CD4-positive, alpha-beta T cell treated with Interleukin-21 for 1 hour (primary cell): ENCODE data around the gene ZNF24.

Experiments used
- DNase-seq: peaks from one replicate; pipeline ENCODE4 v3.0.0-alpha.2; 2020

Gene ZNF24

DNA sequence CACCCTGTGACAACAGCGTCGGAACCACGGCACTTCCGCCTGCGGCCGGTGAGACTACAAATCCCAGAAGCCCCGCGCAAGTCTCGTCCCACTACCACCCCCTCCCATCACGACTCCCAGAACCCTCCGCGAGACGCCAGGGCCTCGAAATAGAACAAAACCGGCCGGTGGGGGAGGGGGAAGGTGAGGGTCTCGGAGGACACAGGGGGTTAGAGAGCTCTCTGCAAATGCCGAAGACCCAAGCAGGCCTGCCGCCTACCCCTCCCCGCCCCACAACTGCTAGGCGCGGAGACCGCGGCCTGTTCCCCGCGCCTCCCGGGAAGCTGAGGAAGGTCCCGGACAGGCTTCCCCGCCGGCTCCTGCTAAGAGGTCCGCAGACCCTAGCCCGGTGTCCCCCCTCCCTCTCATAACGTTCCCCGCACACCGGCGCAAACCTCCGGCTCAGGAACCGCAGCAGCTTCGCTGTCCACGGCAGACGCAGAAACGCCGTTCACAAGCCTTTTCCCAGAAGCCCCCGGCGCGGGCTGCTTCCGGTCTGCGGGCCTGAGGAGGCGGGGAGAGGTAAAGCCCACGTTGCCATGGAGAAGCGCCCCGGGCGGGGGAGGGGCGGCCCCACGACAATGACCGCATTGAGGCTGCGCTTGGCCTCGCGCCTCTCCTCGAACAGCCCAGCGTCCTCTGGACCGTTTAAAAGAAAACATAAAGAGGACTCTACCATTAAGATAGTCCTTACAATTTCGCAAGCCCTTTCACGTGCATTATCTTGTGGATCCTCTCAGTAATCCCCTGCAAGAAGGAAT is at the start of gene ZNF24:
ZNF24 (minus strand) TSS at position 485 of the 800 bp plus-strand sequence. CDS start 3,770 bp downstream, outside the sequence.
- DNase-seq: peak; percentile 94

DNA sequence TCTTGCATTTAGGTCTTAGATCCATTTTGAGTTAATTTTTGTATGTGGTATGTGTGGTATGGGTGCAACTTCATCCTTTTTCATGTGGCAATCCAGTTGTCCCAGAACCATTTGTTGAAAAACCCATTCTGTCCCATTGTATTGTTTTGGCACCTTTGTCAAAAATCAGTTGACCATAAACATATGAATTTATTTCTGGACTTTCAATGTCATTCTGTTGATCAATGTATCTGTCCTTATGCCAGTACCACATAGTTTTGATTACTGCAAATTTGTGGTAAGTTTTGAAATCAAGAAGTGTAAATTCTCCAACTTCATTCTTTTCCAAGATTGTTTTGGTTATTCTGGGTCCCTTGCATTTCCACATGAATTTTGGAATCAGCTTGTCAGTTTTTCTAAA is 49.5 kb upstream of the ZNF24 start:
- no peak for DNase-seq

DNA sequence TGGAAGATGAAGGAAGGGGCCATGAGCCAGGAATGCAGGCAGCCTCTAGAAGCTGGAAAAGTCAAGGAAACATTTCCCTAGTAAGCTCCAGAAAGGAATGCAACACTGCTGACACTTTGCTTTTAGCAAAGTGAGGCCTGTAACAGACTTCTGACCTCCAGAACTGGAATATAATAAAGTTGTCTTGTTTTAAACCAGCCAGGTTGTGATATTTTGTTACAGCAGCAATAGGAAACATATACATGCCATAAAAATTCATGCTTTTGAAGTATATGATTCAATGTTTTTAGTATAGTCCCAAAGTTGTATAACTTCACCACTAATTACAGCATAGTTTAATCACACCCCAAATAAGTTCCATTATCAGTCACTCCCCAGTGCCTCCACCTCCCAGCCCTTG is 48.2 kb upstream of the ZNF24 start:
- DNase-seq: no peak

DNA sequence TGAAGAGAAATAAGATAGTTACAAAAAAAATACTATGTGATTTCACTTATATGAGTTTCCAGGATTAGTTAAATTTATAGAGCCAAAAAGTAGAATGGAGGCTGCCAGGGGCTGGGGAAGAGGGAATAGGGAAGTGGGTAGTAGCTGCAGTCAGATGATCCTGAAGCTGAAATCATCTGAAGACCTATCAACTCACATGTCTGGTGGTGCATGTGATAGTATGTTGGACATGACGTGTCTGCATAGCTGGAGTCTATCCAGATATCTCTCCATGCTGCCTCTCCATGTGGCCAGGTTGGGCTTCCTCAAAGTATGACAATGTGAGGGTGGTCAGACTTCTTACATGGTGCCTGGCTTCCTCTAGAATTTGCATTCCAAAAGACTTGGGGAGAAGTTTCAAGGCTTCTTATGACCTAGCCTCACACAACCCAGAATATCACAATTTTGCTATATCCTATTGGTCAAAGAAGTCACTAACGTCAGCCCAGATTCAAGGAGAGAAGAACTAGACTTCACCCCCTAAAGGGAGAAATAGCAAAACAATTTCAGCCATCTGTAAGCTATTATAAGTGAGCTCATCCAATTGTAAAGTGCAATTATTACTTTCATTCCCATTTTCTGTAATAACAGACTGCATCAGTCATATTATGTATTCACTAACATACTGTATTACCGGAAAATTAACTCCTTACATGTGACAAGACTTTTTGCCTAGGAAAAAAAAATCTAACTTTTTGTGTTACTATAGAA is 46.9 kb upstream of the ZNF24 start:
- no peak for DNase-seq

- no peak for DNase-seq
Observed at GRCh38 chr18:35389095-35389618, 44.9 kb upstream of the ZNF24 start.

DNA sequence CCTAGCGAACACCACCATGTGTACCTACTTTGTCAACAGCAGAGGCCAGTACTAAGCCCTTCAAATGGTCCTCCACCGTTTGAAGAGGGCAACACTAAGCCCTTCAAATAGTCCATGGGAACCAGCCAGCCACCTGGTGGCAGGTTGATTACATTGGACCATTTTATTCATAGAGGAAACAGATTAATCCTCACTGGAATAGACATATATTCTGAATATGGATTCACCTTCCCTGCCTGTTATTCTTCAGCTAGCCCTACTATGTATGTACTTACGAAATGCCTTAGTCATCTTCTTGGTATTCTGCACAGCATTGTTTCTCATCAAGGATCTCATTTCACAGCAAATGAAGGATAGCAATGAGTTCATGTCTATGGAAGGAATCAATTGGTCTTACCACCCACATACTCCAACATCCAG is 42.9 kb upstream of the ZNF24 start:
- DNase-seq: no peak

- peak; percentile 77 for DNase-seq
Observed at GRCh38 chr18:35386600-35387100, 42.4 kb upstream of the ZNF24 start.

DNA sequence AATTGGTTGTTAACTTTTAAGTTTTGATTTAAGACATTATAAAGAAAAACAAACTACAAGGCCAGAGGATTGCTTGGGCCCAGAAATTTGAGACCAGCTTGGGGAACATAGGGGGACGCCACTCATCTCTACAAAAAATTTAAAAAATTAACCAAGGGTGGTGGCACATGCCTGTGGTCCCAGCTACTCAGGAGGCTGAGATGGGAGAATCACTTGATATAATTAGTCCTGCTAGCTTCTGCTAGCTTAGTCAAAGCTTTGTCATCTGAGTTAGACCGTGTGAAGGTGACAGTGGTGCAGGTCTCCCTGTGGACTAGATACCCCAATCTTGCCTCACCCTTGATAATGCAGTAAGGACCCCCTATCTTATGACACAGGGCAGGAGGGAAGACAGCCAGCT is 38.9 kb upstream of the ZNF24 start:
- DNase-seq: no peak

DNA sequence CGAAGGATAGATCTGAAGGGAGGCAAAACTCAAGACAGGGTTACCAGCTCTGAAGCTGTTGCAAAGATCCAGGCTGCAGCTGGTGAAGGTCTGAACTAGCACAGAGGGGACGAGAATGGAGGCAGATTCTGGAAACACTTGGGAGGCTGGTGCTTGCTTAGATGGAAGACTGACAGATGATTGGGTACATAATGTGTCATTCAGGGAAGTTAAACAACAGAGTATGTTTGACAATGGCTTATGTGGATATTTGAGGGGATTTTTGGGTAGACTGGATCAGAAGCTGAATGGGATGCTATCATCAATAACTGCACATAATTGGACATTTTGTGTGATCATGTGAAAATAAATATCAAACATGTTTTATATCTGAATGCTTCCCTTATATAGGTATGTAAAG is 35.2 kb upstream of the ZNF24 start:
- DNase-seq: no peak

- no peak for DNase-seq
Observed at GRCh38 chr18:35378574-35378896, 34.3 kb upstream of the ZNF24 start.

DNA sequence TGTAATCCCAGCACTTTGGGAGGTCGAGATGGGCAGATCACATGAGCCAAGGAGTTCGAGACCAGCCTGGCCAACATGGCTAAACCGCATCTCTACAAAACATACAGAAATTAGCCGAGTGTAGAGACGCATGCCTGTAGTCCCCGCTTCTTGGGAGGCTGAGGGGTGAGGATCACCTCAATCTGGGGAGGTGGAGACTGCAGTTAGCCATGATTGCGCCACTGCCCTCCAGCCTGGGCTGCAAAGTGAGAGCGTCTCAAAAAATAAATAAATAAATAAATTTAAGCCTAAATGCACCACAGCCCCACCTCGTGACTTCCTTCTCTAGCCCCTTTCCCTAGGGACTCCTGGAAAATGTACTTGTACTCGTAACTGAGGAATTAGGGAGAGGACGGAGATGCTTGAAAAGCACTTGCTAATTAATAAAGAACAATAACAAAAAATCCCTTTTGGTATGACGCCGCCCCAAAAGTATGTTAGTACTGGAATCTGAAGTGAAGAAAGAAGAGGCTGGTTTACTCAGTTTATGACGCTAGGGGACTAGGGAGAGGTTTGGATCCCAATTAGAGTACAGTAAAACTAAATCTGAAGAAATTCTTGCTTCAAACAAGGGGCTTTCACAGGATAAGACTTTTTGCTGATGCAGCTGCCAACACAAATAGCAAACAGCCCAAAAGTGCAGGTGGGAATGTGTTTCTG is 33.8 kb upstream of the ZNF24 start:
- no peak for DNase-seq

DNA sequence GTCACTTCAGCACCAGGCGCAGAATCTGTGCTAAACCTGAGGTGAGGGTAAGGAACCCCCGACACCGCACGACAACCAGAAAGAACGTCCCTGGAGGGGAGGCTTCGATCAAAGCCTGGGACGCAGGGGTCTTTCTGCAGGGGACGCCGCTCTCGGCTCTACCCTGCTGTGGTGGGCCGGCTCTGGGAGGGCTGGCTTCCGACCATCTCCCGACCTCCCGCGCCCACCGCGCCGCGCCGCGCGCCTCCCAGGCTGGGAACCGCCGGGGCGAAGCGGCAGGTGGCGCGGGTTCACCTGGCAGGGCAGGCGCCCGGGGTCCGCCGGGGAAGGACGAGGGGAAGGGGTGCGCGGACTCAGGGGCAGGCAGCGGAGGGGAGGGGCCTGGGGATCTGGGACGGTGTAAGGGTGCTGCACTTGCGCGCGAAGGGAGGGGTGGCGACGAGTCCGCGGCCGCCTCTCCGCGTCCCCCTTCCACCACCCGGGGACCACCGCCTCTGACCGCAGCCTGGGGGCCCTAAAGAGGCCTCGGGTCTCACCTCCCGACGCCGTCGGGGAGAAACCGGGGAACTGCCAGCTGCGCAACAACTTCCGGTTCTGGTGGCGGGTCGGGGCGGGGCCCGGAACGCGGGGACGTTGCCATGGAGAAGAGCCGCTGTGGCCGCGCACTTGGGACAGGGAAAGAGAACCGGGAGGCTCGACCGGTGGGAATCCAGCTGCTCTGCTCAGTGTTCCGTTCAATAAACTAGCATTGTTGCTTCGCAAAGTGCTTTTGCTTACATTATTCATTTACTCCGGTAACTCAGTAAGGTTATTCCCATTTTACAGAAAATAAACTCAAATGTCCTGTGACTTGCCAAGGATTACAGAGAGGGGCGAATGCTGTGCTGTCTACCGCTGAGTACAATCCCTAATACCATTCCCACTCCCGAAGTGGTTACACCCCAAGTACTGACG is 32.8 kb upstream of the ZNF24 start, which contains the start of gene ZNF396:
ZNF396 (minus strand) TSS at position 596 of the 954 bp plus-strand sequence. CDS start 3,045 bp downstream, outside the sequence.
- peak; percentile 72 for DNase-seq

GRCh38 chr18:35376393-35376741 is 32.1 kb upstream of the ZNF24 start:
- DNase-seq: peak; percentile 21

DNA sequence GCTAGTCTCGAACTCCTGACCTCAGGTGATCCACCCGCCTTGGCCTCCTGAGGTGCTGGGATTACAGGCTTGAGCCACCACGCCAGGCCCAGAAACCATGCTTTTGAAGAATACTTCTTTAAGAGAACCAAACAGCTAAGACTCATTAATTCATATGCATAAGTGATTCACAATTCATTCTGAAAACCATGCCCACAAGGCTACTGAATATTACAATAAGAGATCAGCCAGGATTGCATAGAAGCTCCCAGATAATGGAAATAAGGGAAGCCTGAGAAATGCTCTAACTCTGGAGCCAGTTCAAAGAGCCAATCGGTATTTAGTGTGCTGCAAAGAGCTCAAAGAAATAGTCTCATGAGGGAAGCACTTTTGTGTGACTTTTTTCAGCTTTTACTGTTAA is 30.5 kb upstream of the ZNF24 start:
- DNase-seq: no peak

- no peak for DNase-seq
Observed at GRCh38 chr18:35371412-35372195, 27.4 kb upstream of the ZNF24 start.

DNA sequence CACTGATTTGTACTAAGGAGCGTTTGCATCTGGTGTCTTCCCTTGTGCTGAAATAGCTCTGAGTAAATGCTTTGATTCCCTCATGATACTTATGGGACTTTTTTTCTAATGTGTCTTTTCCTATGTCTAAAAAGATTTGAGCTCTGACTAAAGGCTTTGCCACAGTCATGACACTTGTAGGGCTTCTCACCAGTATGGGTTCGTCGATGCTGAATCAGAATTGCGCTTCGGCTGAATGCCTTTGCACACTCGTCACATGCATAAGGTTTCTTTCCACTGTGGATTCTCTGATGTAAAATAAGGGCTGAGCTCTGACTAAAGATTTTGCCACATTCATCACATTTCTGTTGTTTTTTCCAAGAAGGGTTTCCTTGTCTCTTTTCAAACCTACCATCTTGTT is 24.9 kb upstream of the ZNF24 start:
- no peak for DNase-seq

DNA sequence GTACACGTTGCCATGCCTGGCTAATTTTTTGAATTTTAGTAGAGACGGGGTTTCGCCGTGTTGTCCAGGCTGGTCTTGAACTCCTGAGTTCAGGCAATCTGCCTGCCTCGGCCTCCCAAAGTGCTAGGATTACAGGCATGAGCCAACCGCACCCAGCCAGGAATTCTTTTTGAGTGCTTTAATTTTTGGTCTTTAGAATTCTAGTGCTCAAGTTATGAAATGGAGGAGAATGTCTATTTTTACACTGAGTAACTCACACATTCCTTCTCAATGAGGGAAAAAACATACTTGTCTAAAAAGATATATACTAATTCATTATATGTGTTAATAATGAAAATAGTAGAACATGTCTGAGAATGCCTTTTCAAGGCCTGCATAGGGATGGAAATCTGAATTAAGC is 24.4 kb upstream of the ZNF24 start:
- no peak for DNase-seq

GRCh38 chr18:35362531-35362930 is 18.3 kb upstream of the ZNF24 start:
- DNase-seq: no peak

DNA sequence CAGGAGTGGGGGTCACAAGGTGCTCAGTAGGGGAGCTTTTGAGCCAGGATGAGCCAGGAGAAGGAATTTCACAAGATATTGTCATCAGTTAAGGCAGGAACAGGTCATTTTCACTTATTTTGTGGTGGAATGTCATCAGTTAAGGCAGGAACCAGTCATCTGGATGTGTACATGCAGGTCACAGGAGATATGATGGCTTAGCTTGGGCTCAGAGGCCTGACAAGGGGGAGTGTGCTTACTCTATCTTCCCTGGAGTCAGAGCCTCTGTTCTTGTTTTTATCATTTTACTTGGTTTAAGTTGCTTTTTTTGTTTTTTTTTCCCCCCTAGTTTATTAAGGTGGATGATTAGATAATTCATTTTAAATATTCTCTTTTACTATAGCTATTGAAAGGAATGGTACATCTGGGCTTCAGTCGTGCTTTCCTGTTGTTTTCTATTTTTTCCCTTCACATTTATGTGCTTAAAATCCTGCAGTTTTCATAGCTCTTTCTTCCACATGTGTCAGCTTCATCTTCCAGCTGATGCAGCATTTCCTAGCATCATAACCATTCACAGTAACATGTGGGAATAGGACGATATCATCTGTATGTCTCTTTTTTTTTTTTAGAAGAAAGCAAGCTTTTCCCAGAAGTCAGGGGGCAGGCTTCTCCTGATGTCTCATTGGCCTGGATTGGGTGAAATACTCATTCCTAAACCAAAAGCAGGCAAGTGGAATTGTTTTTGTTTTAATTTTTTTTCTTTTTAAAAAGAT is 17.5 kb upstream of the ZNF24 start:
- no peak for DNase-seq

- peak; percentile 75 for DNase-seq
Observed at GRCh38 chr18:35355140-35355618, 11.0 kb upstream of the ZNF24 start.
